ENCODE data around the gene LRRC17.

LRRC17 gene

DNA sequence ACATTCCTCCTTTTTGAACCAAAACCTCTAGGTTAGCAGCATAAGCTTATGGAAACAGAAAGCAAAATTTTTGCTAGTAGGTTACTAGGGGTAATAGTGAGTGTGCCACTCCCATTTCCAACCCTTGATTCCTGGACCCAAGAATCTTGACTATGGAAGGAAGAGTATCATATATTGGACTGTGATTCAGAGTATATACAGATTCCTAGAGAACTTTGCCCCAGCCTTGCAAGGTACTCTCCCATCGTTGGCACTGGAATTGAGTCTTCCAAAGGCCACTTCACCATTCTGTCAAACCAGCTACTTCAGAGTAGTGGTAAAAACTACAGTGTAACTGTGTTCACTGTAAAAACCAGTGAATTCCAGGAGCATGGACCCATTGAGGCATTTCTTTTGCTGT is 69.4 kb downstream of the LRRC17 start:
- Histone ChIP-seq H3K4me2 (no peak overlapping the region), H3K9me3 (no peaks in the 10 kb centered on the region), H4K20me1 (no peaks in the 10 kb centered on the region), H3K9ac (no peak overlapping the region), H3K27ac (no peak overlapping the region), H3K4me1 (no peaks in the 10 kb centered on the region), H3K36me3 (no peaks in the 10 kb centered on the region), H3K4me3 (no peak overlapping the region), H3K27me3 (no peaks in the 10 kb centered on the region)
- TF ChIP-seq Cebpa-rat (IDR thresholded peaks at IDR 0.05): no peak

DNA sequence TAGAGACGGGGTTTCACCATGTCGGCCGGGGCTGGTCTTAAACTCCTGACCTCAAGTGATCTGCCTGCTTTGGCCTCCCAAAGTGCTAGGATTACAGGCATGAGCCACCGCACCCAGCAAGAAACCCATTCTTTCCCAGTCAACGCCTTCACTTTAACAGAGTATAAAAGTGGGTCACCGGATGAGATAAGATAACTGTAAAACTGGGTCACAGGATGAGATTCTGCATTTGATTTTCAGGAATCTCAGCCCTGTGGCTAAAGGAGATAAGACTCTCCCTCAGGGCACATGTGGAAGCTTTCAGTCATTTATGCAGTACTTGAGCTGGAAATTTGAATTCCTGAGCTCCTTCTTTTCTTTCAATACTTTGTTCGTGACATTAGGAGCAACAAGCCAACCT is 70.8 kb downstream of the LRRC17 start:
- no peak overlapping the region for H3K4me3 ChIP-seq
- TF ChIP-seq Cebpa-rat (IDR thresholded peaks at IDR 0.05): no peak
- H3K4me1 ChIP-seq: 0 out of 2 replicates have a peak, but pooled peaks cover under 1% of the 10 kb centered on the region
- H3K36me3 ChIP-seq: no peaks in the 10 kb centered on the region
- H4K20me1 ChIP-seq: no peaks in the 10 kb centered on the region
- no peak overlapping the region for H3K27ac ChIP-seq
- H3K9me3 ChIP-seq: no peaks in the 10 kb centered on the region
- no peak overlapping the region for H3K4me2 ChIP-seq
- H3K9ac ChIP-seq: no peak overlapping the region
- no peaks in the 10 kb centered on the region for H3K27me3 ChIP-seq

DNA sequence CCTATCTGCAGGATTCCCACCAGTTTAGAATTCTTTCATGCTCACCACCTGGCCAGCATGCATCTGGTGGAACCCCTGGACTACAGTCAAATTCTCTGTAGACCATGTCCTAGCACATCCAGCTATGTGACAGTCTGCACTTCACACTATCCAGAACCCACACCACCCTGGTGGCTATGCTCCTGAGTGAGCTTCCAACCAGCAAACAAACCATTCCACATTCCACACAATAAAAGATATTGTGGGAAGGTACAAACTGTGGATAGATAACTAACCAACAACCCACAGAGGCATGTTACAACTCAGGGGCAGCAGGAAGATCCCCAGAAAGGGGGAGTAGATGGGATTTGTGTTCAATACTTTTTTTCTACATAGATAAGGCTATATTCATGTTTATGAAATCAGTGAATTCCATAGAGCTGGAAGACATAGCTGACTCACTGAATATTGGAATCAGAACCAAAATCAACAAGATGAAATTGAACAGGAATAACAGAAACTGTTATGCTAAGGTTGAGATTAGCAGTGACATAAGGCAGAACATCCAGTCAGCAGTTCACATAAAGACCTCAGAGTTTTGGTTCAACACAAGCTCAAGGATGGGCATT is 72.5 kb downstream of the LRRC17 start:
- Histone ChIP-seq H3K4me1 (0 out of 2 replicates have a peak, but pooled peaks cover 8% of the 10 kb centered on the region), H3K4me2 (no peak overlapping the region)
- TF ChIP-seq Cebpa-rat (IDR thresholded peaks at IDR 0.05): no peak

DNA sequence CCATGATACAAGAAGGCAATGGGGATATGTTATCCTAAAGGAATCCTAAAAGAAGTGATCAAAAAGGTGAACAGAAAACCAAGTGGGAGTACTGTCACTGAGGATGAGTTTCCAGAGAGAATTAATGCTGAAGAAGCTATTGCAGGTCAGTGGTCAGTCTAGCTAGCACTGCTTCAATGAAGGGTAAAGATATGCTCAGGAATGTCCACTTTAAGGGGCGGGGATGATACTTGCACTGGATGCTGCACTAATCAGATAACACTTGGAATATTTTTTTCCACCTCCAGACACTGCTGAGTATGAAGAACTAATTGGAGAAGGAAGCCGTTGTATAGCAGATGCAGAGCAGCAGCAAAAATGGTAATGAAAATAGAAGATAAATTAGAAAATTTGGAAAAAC is 75.3 kb downstream of the LRRC17 start:
- no peaks in the 10 kb centered on the region for H4K20me1 ChIP-seq
- no peaks in the 10 kb centered on the region for H3K36me3 ChIP-seq
- no peaks in the 10 kb centered on the region for H3K9me3 ChIP-seq
- H3K9ac ChIP-seq: no peak overlapping the region
- no peak overlapping the region for H3K4me2 ChIP-seq
- no peak for TF ChIP-seq Cebpa-rat (IDR thresholded peaks at IDR 0.05)
- 0 out of 2 replicates have a peak, but pooled peaks cover 8% of the 10 kb centered on the region for H3K4me1 ChIP-seq
- H3K27ac ChIP-seq: no peak overlapping the region
- H3K27me3 ChIP-seq: no peaks in the 10 kb centered on the region
- no peak overlapping the region for H3K4me3 ChIP-seq

More for the DNA sequence above, 72.5 kb downstream of the LRRC17 start:
- H3K27me3 ChIP-seq: no peaks in the 10 kb centered on the region
- H3K9ac ChIP-seq: no peak overlapping the region
- H3K36me3 ChIP-seq: no peaks in the 10 kb centered on the region
- H3K27ac ChIP-seq: no peak overlapping the region
- no peaks in the 10 kb centered on the region for H3K9me3 ChIP-seq
- no peak overlapping the region for H3K4me3 ChIP-seq
- no peaks in the 10 kb centered on the region for H4K20me1 ChIP-seq

DNA sequence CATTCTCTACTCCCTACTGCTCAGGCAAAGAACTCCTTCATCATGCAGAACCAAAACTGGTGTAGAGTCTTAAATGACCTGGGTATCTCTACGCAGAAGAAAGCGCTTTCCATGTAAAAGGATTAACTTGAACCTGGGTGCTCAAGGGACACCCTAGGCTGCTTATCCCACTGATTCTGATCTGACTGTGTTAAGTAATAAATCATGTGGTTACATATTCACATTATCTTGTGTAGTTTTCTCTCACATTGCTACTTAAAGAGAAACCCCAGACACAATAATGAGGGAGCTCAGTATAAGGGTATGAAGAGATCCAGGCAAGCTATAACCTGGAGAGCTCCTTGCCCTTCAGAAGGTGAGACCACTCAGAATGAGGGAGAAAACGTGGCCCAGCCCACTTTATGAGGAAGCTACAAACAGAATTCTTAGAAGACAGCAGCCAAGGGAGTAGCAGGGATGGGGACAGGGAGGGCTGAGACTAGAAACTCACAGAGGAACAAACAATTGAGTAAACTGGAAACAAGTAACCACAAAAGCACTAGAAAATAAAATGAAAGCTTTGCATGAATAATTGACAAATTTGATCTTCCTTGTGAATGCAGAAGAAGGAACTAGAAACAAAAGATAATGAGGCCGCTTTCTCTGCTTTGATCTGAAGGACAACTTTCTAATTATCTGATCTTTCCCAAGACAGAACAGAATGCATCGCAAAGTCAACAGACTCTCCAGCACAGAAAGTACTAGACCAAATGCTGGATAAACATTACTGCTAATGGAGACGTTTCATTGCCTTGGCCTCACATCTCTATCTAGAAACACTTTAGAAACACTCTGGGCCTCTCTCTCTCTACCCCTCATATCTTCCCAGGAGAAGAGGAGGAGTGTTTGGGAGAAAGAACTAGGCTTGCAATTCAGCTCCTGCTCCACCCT is 76.1 kb downstream of the LRRC17 start:
- Histone ChIP-seq H3K27me3 (no peaks in the 10 kb centered on the region), H3K4me3 (no peak overlapping the region), H4K20me1 (no peaks in the 10 kb centered on the region), H3K27ac (no peak overlapping the region), H3K36me3 (no peaks in the 10 kb centered on the region), H3K9me3 (no peaks in the 10 kb centered on the region), H3K4me2 (no peak overlapping the region), H3K4me1 (0 out of 2 replicates have a peak, but pooled peaks cover 8% of the 10 kb centered on the region), H3K9ac (no peak overlapping the region)
- TF ChIP-seq Cebpa-rat (IDR thresholded peaks at IDR 0.05): no peak

GRCh38 chr7:102990642-102991041 is 77.8 kb downstream of the LRRC17 start:
- TF ChIP-seq Cebpa-rat (IDR thresholded peaks at IDR 0.05): no peak
- Histone ChIP-seq H3K36me3 (no peaks in the 10 kb centered on the region), H3K9ac (no peak overlapping the region), H4K20me1 (no peaks in the 10 kb centered on the region), H3K4me1 (0 out of 2 replicates have a peak, but pooled peaks cover 8% of the 10 kb centered on the region), H3K27me3 (no peaks in the 10 kb centered on the region), H3K4me3 (no peak overlapping the region), H3K4me2 (no peak overlapping the region), H3K9me3 (peaks cover 9% of the 10 kb centered on the region), H3K27ac (no peak overlapping the region)

GRCh38 chr7:102991077-102991539 is 78.3 kb downstream of the LRRC17 start:
- Histone ChIP-seq H3K27me3 (no peaks in the 10 kb centered on the region), H3K36me3 (no peaks in the 10 kb centered on the region), H3K9ac (no peak overlapping the region), H3K27ac (no peak overlapping the region), H4K20me1 (no peaks in the 10 kb centered on the region), H3K4me3 (no peak overlapping the region), H3K9me3 (peaks cover 9% of the 10 kb centered on the region), H3K4me2 (no peak overlapping the region), H3K4me1 (0 out of 2 replicates have a peak, but pooled peaks cover 8% of the 10 kb centered on the region)
- no peak for TF ChIP-seq Cebpa-rat (IDR thresholded peaks at IDR 0.05)

- Histone ChIP-seq H3K27me3 (no peaks in the 10 kb centered on the region), H3K4me3 (no peak overlapping the region), H3K4me1 (0 out of 2 replicates have a peak, but pooled peaks cover 8% of the 10 kb centered on the region), H4K20me1 (no peaks in the 10 kb centered on the region), H3K36me3 (no peaks in the 10 kb centered on the region), H3K9ac (no peak overlapping the region), H3K27ac (no peak overlapping the region), H3K4me2 (no peak overlapping the region), H3K9me3 (peaks cover 9% of the 10 kb centered on the region)
- TF ChIP-seq Cebpa-rat (IDR thresholded peaks at IDR 0.05): no peak
Observed at GRCh38 chr7:102991540-102992214, 78.9 kb downstream of the LRRC17 start.

DNA sequence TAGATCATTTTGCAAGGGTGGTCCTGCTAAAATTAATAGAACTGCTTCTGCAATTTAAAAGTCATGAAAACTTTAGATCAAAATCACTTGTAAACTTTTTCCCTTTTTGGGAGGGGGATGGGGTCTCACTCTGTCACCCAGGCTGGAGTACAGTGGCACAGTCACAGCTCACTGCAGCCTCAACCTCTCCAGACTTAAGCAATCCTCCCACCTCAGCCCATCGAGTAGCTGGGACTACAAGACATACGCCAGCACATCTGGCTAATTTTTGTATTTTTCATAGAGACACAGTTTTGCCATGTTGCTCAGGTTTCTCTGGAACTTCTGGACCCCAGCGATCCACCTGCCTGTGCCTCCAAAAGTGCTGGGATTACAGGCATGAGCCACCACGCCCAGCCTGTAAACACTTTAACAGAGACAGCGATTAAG is 79.7 kb downstream of the LRRC17 start:
- Histone ChIP-seq H3K27ac (no peak overlapping the region), H3K9me3 (peaks cover 9% of the 10 kb centered on the region), H3K4me2 (no peak overlapping the region), H3K27me3 (no peaks in the 10 kb centered on the region), H3K9ac (no peak overlapping the region), H4K20me1 (no peaks in the 10 kb centered on the region), H3K4me1 (0 out of 2 replicates have a peak, but pooled peaks cover 8% of the 10 kb centered on the region), H3K4me3 (no peak overlapping the region), H3K36me3 (no peaks in the 10 kb centered on the region)
- no peak for TF ChIP-seq Cebpa-rat (IDR thresholded peaks at IDR 0.05)

Measured in BLaER1 (cell line).